ENCODE measurements around the gene OAF. TPM values are rescaled to one million over a fixed set of nuclear protein-coding genes. Genes with fewer than 3 reads are reported as not detected.
"Not testable (repeated sequence)": the region's sequence is repeated elsewhere in the genome, so short reads cannot be mapped to it uniquely, and the experiment has no call there.

Gene OAF
- total RNA-seq, 2 donors from 2014 or later, result 26.3 to 45.1 TPM

DNA sequence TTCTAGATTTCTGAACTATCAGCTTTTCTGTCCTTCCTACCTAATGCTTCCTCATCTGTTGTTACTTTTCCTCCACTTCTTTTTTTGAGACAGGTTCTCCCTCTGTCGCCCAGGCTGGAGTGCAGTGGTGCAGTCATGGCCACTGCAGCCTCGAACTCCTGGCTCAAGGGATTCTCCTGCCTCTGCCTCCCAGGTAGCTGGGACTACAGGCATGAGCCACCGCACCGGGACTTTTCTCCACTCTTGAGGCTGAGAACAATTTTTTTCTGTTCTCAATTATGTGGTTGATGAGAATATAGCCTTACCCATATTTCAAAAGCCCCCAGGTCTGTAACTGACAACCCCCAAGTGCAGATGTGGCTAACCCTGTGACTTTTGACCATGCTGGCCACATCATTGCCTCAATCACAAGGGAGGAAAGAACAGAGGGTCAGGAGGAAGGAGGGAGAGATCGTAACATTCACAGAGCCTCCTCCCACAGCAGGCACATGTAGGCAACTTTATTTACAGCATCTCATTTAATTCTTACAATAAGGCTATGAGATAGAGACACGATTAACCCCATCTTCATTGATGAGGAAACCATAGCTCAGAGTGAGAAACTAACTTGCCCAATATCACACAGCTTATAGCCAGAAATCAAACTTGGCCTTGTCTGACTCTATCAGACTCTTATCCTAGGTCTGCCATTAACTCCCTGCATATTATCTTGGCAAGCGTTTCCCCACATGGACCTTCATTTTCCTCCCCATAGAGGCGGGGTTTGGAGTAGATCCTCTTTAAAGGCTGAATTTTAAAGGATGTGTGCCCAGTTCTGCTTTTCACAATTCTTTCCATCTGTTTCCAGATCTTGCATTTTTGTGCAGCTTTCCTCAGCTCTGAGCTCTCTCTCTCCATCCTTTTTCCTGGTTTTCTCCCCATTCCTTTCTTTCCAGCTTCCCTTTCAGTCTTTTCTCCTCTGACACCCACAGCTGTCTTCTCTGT lies 38.7 kb downstream of the OAF start:
- Histone ChIP-seq H3K4me1 (ENCODE audit: control insufficient read depth in 1 of 2, low read depth in 2 of 2) (no peaks in the 10 kb centered on the region), H3K27ac (no peak overlapping the region), H3K9me3 (no peaks in the 10 kb centered on the region), H3K36me3 (no peaks in the 10 kb centered on the region), H3K4me3 (no peak overlapping the region), H3K27me3 (replicated peaks; ENCODE audit: insufficient read depth) (no peaks in the 10 kb centered on the region)
- no peak for ATAC-seq (ENCODE audit: insufficient number of reproducible peaks, low FRiP score, low read depth)
- DNase-seq (ENCODE audit: low spot score), result no peak
- TF ChIP-seq CTCF (IDR thresholded peaks at IDR 0.05), result no peak

GRCh38 chr11:120253377-120253776 lies 42.5 kb downstream of the OAF start:
- H3K27me3 ChIP-seq (replicated peaks; ENCODE audit: insufficient read depth); H3K4me1 ChIP-seq (ENCODE audit: control insufficient read depth in 1 of 2, low read depth in 2 of 2); H3K27ac ChIP-seq; ATAC-seq (ENCODE audit: insufficient number of reproducible peaks, low FRiP score, low read depth); H3K36me3 ChIP-seq; H3K4me3 ChIP-seq; DNase-seq (ENCODE audit: low spot score); H3K9me3 ChIP-seq: not testable (repeated sequence)

DNA sequence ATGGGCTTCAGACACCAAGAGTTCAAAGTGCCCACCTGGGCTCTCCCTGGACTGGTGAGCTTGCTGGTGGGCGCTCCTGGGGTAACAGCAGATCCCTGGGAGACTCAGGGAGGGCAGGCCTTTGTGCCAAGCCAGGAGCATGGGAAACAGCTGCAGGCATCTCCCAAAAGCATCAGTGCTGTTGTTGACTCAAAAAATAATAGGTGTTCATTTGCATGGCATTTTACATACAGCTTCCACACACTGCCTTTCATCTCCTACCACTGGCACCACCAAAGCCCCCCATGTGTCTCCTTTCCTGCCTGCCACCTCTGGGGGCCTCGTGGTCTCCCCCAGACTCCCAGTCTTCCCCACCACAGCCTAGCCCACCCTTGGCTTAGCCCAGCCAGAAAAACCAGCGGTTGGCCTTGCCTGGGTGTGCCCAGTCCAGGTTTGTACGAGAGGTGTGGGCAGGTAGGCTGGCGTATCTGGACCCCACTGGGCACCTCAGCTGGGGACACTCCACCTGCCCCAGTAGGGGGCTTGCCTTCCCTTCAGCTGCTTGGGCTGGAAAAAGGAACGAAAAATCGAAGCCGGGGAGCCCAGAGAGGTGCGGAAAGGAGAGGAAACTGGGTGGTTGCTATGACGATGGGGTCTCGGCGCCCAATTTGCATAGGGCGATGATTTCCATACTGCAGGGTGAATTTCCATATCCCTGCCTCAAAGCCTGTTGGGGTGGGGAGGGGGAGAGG lies 44.1 kb downstream of the OAF start:
- H3K9me3 ChIP-seq, result no peaks in the 10 kb centered on the region
- H3K4me3 ChIP-seq, result no peak overlapping the region
- no peak overlapping the region for H3K27ac ChIP-seq
- ATAC-seq (ENCODE audit: insufficient number of reproducible peaks, low FRiP score, low read depth), result no peak
- no peak for TF ChIP-seq CTCF (IDR thresholded peaks at IDR 0.05)
- H3K27me3 ChIP-seq (replicated peaks; ENCODE audit: insufficient read depth), result no peaks in the 10 kb centered on the region
- H3K4me1 ChIP-seq (ENCODE audit: control insufficient read depth in 1 of 2, low read depth in 2 of 2), result no peaks in the 10 kb centered on the region
- no peaks in the 10 kb centered on the region for H3K36me3 ChIP-seq
- DNase-seq (ENCODE audit: low spot score), result no peak

GRCh38 chr11:120255519-120255866 lies 44.7 kb downstream of the OAF start:
- DNase-seq (ENCODE audit: low spot score) (no peak), ATAC-seq (ENCODE audit: insufficient number of reproducible peaks, low FRiP score, low read depth) (no peak)
- Histone ChIP-seq H3K9me3 (no peaks in the 10 kb centered on the region), H3K4me3 (no peak overlapping the region), H3K27ac (no peak overlapping the region), H3K4me1 (ENCODE audit: control insufficient read depth in 1 of 2, low read depth in 2 of 2) (no peaks in the 10 kb centered on the region), H3K36me3 (no peaks in the 10 kb centered on the region), H3K27me3 (replicated peaks; ENCODE audit: insufficient read depth) (no peaks in the 10 kb centered on the region)
- no peak for TF ChIP-seq CTCF (IDR thresholded peaks at IDR 0.05)

DNA sequence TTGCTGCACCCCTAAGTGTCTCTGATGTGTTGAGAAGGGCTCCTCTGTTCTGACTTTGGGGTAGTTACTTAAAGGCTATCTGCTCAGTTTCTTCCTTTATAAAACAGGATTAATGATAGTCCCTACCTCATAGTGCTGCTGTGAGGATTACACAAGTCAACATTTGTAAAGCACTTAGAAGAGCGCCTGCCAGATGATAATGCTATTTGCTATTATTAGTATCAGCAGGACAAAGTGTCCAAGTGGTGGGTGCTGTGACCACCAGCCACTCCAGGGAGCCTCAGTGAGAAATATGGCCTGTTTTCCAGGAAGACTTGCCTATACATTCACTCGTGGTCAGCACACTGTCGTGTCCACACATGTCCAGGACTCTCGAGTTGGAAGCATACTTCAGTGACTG lies 45.3 kb downstream of the OAF start:
- H3K4me3 ChIP-seq, result no peak overlapping the region
- no peaks in the 10 kb centered on the region for H3K27me3 ChIP-seq (replicated peaks; ENCODE audit: insufficient read depth)
- no peaks in the 10 kb centered on the region for H3K9me3 ChIP-seq
- no peaks in the 10 kb centered on the region for H3K36me3 ChIP-seq
- H3K4me1 ChIP-seq (ENCODE audit: control insufficient read depth in 1 of 2, low read depth in 2 of 2), result no peaks in the 10 kb centered on the region
- ATAC-seq (ENCODE audit: insufficient number of reproducible peaks, low FRiP score, low read depth), result no peak
- no peak for DNase-seq (ENCODE audit: low spot score)
- H3K27ac ChIP-seq, result no peak overlapping the region
- no peak for TF ChIP-seq CTCF (IDR thresholded peaks at IDR 0.05)
